Suprapubic skin (tissue), 4 donors: ENCODE measurements around the gene ZNF668.

ENCODE experiments used
- POLR2A ChIP-seq, 2 donors: fragments of 450-650 bp; IDR thresholded peaks; one replicate each; pipeline ENCODE4 v1.6.1; 2017; ENCODE audit warnings: antibody characterized with exemption in 2 of 2, mild to moderate bottlenecking in 2 of 2, moderate library complexity in 2 of 2
- POLR2AphosphoS5 ChIP-seq, 3 donors: sonication (generic); formaldehyde crosslinking; IDR thresholded peaks; one replicate each; pipeline ENCODE4 v1.6.1; 2017; ENCODE audit warnings: antibody characterized with exemption in 3 of 3
- TF ChIP-seq, protein P1 (sequence below), 2 donors: fragments of 200-600 bp in 1 of 2; fragments of 450-650 bp in 1 of 2; sonication (generic) in 1 of 2; IDR thresholded peaks; one replicate each; pipeline ENCODE4 v1.5.1; 2016 to 2019; ENCODE audit warnings: antibody characterized with exemption in 2 of 2, mild to moderate bottlenecking in 1 of 2, moderate library complexity in 1 of 2

DNA sequence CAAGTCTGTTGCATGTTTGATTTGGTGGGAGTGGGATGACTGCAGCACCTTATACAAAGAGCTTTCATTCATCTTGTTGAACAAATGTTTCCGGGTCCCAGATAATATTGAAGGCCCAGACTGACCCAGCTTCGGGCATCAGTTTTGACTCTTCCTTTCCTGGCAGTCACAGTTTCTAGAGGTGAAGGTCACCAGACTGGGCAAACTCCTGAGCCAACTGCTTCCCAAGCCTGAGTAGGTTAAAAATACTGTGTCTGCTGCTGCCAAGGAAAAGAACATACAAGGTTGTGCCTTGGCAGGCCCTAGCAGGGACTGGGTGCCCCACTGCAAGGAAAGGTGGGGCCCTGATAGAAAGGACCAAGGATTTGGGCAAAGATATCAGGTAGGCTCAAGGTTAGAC, 38.7 kb upstream of the ZNF668 start:
- TF ChIP-seq, protein P1, sequence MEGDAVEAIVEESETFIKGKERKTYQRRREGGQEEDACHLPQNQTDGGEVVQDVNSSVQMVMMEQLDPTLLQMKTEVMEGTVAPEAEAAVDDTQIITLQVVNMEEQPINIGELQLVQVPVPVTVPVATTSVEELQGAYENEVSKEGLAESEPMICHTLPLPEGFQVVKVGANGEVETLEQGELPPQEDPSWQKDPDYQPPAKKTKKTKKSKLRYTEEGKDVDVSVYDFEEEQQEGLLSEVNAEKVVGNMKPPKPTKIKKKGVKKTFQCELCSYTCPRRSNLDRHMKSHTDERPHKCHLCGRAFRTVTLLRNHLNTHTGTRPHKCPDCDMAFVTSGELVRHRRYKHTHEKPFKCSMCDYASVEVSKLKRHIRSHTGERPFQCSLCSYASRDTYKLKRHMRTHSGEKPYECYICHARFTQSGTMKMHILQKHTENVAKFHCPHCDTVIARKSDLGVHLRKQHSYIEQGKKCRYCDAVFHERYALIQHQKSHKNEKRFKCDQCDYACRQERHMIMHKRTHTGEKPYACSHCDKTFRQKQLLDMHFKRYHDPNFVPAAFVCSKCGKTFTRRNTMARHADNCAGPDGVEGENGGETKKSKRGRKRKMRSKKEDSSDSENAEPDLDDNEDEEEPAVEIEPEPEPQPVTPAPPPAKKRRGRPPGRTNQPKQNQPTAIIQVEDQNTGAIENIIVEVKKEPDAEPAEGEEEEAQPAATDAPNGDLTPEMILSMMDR (IDR thresholded peaks at IDR 0.05): no peak
- TF ChIP-seq POLR2A (IDR thresholded peaks at IDR 0.05) (no peak), POLR2AphosphoS5 (IDR thresholded peaks at IDR 0.05) (no peak)
